GM12801 (cell line): ENCODE results near the gene DENND1C.

ENCODE experiments used
- CTCF ChIP-seq: IDR thresholded peaks from one replicate; pipeline ENCODE4 v1.5.1; 2011; ENCODE audit warnings: control low read depth; ENCODE audit not compliant: insufficient read length; ENCODE audit errors: extremely low read depth

DENND1C gene

GRCh38 chr19:6480848-6481415, 655 bp downstream of the DENND1C start:
- TF ChIP-seq CTCF = no peak

- TF ChIP-seq CTCF = no peak
These were observed 1.7 kb downstream of the DENND1C start for GRCh38 chr19:6479836-6480398.

GRCh38 chr19:6478815-6479214, 2.8 kb downstream of the DENND1C start:
- TF ChIP-seq CTCF = no peak

GRCh38 chr19:6476896-6477431, 4.6 kb downstream of the DENND1C start:
- TF ChIP-seq CTCF = no peak

- TF ChIP-seq CTCF = no peak
These were observed 5.3 kb downstream of the DENND1C start for GRCh38 chr19:6476155-6476895.

- no peak for TF ChIP-seq CTCF
These were observed 6.1 kb downstream of the DENND1C start for GRCh38 chr19:6475321-6476108.

- no peak for TF ChIP-seq CTCF
These were observed 7.9 kb downstream of the DENND1C start for GRCh38 chr19:6473647-6474046.
